Upper lobe of left lung (tissue), 4 donors: ENCODE results near the gene TEX47.

ENCODE experiments used
- EP300 ChIP-seq, 4 donors: sonication (generic); formaldehyde crosslinking; IDR thresholded peaks; one replicate each; pipeline ENCODE4 v1.5.1; 2017; ENCODE audit warnings: antibody characterized with exemption in 4 of 4, control low read depth in 2 of 4
- POLR2A ChIP-seq, 4 donors: fragments of 450-650 bp; IDR thresholded peaks; one replicate each; pipeline ENCODE4 v1.5.1; 2016 to 2017; ENCODE audit warnings: antibody characterized with exemption in 4 of 4, mild to moderate bottlenecking in 2 of 4
- TF ChIP-seq, protein P1 (sequence below), 6 experiments: fragments of 450-650 bp in 4 of 6; fragments of 200-600 bp in 2 of 6; sonication (generic) in 2 of 6; IDR thresholded peaks; one replicate each; pipeline ENCODE4 v1.5.1; 2016 to 2019; ENCODE audit warnings: antibody characterized with exemption in 6 of 6

DNA sequence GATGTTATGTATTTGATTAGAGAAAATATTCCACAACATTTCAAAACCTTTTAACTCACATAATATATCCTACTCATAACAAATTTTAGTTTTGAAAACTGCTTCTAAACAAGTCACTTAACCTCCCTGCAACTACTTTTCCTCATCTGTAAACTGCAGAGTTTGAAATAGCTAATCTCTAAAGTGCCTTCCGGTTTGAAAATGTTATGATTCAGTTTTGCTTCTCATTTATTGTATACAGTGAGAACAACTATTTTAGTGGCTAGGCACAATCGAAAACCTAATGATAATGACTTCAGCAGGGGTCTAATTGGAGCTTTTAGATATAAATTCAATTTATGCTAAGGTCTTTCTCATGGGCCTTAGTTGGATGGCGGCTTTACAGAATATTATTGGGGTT, 30.7 kb upstream of the TEX47 start:
- TF ChIP-seq, protein P1, sequence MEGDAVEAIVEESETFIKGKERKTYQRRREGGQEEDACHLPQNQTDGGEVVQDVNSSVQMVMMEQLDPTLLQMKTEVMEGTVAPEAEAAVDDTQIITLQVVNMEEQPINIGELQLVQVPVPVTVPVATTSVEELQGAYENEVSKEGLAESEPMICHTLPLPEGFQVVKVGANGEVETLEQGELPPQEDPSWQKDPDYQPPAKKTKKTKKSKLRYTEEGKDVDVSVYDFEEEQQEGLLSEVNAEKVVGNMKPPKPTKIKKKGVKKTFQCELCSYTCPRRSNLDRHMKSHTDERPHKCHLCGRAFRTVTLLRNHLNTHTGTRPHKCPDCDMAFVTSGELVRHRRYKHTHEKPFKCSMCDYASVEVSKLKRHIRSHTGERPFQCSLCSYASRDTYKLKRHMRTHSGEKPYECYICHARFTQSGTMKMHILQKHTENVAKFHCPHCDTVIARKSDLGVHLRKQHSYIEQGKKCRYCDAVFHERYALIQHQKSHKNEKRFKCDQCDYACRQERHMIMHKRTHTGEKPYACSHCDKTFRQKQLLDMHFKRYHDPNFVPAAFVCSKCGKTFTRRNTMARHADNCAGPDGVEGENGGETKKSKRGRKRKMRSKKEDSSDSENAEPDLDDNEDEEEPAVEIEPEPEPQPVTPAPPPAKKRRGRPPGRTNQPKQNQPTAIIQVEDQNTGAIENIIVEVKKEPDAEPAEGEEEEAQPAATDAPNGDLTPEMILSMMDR (IDR thresholded peaks at IDR 0.05): no peak
- no peak for TF ChIP-seq POLR2A (IDR thresholded peaks at IDR 0.05)
- no peak for TF ChIP-seq EP300 (IDR thresholded peaks at IDR 0.05)
